Heart right ventricle (tissue), 16 donors: ENCODE results near the gene JAG1. TPM values are rescaled to one million over a fixed set of nuclear protein-coding genes. Genes with fewer than 3 reads are reported as not detected.

ENCODE experiments used
- ATAC-seq, 8 donors: fragments of 200-7000 bp; cut with Tn5 transposase; one replicate each; pipeline ENCODE4 v1.9.1; 2020; ENCODE audit warnings: mild to moderate bottlenecking in 8 of 8, moderate library complexity in 8 of 8, moderate number of reproducible peaks in 1 of 8
- DNase-seq, 2 donors: peaks; one replicate each; pipeline ENCODE4 v3.0.0-alpha.2; 2020
- H3K27ac ChIP-seq, 10 donors: fragments of 200-600 bp; sonication (generic) in 2 of 10; one replicate each; pipeline versions ENCODE4 v1.5.0 to v1.8.0; 2020 to 2022; ENCODE audit warnings: mild to moderate bottlenecking in 3 of 10
- H3K27me3 ChIP-seq, 7 donors: fragments of 200-600 bp; one replicate each; pipeline ENCODE4 v1.8.0; 2021 to 2022; ENCODE audit warnings: mild to moderate bottlenecking in 2 of 7
- H3K36me3 ChIP-seq, 9 donors: fragments of 200-600 bp; sonication (generic) in 1 of 9; one replicate each; pipeline versions ENCODE4 v1.5.0 to v1.8.0; 2020 to 2022; ENCODE audit warnings: mild to moderate bottlenecking in 2 of 9
- H3K4me1 ChIP-seq, 9 donors: fragments of 200-600 bp; sonication (generic) in 1 of 9; one replicate each; pipeline versions ENCODE4 v1.5.0 to v1.8.0; 2020 to 2022; ENCODE audit warnings: mild to moderate bottlenecking in 4 of 9
- H3K4me3 ChIP-seq, 10 donors: fragments of 200-600 bp; sonication (generic) in 2 of 10; one replicate each; pipeline versions ENCODE4 v1.5.0 to v1.8.0; 2020 to 2022; ENCODE audit warnings: mild to moderate bottlenecking in 7 of 10, moderate library complexity in 2 of 10
- H3K9me3 ChIP-seq, 11 donors: fragments of 200-600 bp in 10 of 11; sonication (generic) in 2 of 11; one replicate each; pipeline versions ENCODE4 v1.5.0 to v1.8.0; 2013 to 2022; ENCODE audit warnings: mild to moderate bottlenecking in 2 of 11, control low read depth in 1 of 11, moderate library complexity in 1 of 11
- WGBS, 2 donors: extraction: QIAGEN DNeasy Blood & Tissue Kit; methylation state at CpG; one replicate each; pipeline ENCODE4 v1.1.7; 2013; ENCODE audit warnings: inconsistent platforms in 1 of 2; 5-methylcytosine and 5-hydroxymethylcytosine counted together
- intact Hi-C, 10 donors: fragments of 100-400 bp; cut with DNase I; formaldehyde crosslinking; loops; one replicate each; pipeline versions ENCODE4 v1.11.1 to v1.14.2; 2022
- long read RNA-seq, 3 donors: library from polyadenylated mRNA; unstranded; transcript quantifications; one replicate each; pipeline ENCODE4 v2.0.0, GENCODE V29; 2020 to 2021
- polyA plus RNA-seq, 2 donors: library from polyadenylated mRNA; stranded (reverse); fragments of 200-250 nt; gene quantifications; one replicate each; pipeline ENCODE4 v1.2.3, GENCODE V29; 2013
- total RNA-seq, 10 donors: library from RNA; stranded (reverse); fragmentation: NEBNext Ultra II Directional in 3 of 10; extraction: Animal tissue kit (Norgen Biotek cat#: 25700) in 3 of 10; gene quantifications; one replicate each; pipeline versions ENCODE4 v1.2.1 to v1.2.4, GENCODE V29; 2021 to 2023
- TF ChIP-seq, protein P1 (sequence below), 9 donors: fragments of 200-600 bp; sonication (generic) in 2 of 9; IDR thresholded peaks; one replicate each; pipeline versions ENCODE4 v1.5.0 to v1.8.0; 2021 to 2022; ENCODE audit warnings: antibody characterized with exemption in 9 of 9, mild to moderate bottlenecking in 5 of 9, moderate library complexity in 1 of 9
- donor health status: Arrhythmogenic right ventricular cardiomyopathy.
- donor health status: ischemic (EF 13 %, LVEDD 7.1; RV severe dilation, severe dysfunction).
- donor health status: healthy with polysubstance abuse.
- donor health status: DM: no; HTN: yes; CAD: no.
- donor health status: DM: no; HTN: no; CAD: no.
- donor health status: ischemic (EF 25% LVEDD 6.9; RV normal size, moderate dysfunction).
- donor health status: ischemic (EF 25% LVEDD 5.7; RV mildly dilated, moderate dysfunction).
- donor health status: healthy.
- donor health status: DM: yes; HTN: yes; CAD: no.
- donor health status: Ischemic cardiomyopathy.
- donor health status: ischemic (EF 35%, LVEDD 5.7; RV mildly dilated, moderate dysfunction).
- donor health status: nonischemic (EF 11% LVEDD 7.7; RV severe dilation, severe dysfunction).
- donor health status: DM: yes; HTN: yes; CAD: no.
- donor health status: PGD.
- donor health status: ischemic (EF 29% LVEDD 5.4; RV normal size, mild dysfunction).
- donor health status: nonischemic (EF 23%, LVEDD 6.1; RV moderate dilation, normal function).

Gene JAG1
- total RNA-seq (10 to 100 TPM; 23.0 to 38.2 (median 27.5) TPM), polyA plus RNA-seq (10 to 100 TPM; 11.1 to 17.9 TPM)
- long read RNA-seq, donor 1, full-length matches to known transcripts, result 1 of 58 reads
- long read RNA-seq, donor 1, partial matches to known transcripts, result 53 of 58 reads
- long read RNA-seq, donor 1, other reads (novel, unspliced or antisense), result 4 of 58 reads
- long read RNA-seq, donor 2, partial matches to known transcripts, result 62 of 67 reads
- long read RNA-seq, donor 2, other reads (novel, unspliced or antisense), result 5 of 67 reads
- long read RNA-seq, donor 3, partial matches to known transcripts, result 331 of 362 reads
- long read RNA-seq, donor 3, other reads (novel, unspliced or antisense), result 29 of 362 reads

DNA sequence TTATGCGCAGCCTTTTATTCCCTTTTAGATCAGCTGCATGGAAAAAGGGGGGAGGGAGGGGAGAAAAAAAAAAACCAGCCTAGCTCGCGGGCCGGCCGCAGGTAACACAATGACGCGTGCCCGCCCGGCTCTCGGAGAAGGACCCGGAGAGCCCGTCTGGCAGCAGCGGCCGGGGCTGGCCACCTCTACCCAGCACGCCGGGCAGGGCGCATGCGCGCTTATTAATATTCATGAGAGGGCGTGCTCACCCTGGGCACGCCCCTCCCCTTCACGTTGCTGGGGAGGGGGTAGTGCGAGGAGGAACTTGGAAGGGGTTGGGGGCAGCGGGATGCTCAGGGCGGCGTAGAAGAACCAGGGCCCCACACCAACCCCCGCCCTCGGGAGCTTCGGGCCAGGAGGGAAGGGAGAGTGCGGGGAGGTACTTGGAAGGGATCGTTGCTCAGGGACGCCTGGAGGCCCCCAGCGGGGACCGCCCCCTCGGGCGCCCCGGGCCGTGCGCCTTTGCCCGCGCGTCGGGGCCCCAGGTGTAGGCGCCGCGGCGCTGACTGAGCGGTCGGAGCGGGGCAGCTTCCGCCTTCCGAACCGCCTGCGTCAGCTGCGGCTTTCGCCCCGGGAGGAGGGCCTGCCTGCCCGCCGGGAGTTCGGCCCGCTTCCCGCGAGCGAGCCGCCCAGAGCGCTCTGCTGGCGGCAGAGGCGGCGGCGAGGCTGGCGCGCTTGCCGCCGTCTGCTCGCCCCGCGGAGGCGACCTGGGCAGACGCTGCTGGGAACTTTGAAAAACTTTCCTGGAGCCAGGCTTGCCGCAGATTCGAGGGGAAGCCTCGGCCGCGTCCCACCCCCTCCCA, at the start of gene JAG1:
Gene JAG1, minus strand, starts transcription at position 158 of the 842 bp plus-strand sequence. CDS start 469 bp downstream, outside the sequence.
- Histone ChIP-seq H3K27ac (peak within 1 kb of the TSS; percentile 89 to 100 (median 98)), H3K4me3 (peak within 1 kb of the TSS; percentile 69 to 98 (median 87)), H3K4me1 (peaks cover 2 to 34% (median 19%) of the 10 kb centered on the region in 9 donors), H3K9me3 (no peaks in the 10 kb centered on the region), H3K27me3 (no peaks in the 10 kb centered on the region), H3K36me3 (peaks cover 0 to 15% (median 0%) of the 10 kb centered on the region in 9 donors)
- 0% methylated on average over 83 to 84 of the region's 84 CpGs for WGBS, 2 donors
- TF ChIP-seq, protein P1, sequence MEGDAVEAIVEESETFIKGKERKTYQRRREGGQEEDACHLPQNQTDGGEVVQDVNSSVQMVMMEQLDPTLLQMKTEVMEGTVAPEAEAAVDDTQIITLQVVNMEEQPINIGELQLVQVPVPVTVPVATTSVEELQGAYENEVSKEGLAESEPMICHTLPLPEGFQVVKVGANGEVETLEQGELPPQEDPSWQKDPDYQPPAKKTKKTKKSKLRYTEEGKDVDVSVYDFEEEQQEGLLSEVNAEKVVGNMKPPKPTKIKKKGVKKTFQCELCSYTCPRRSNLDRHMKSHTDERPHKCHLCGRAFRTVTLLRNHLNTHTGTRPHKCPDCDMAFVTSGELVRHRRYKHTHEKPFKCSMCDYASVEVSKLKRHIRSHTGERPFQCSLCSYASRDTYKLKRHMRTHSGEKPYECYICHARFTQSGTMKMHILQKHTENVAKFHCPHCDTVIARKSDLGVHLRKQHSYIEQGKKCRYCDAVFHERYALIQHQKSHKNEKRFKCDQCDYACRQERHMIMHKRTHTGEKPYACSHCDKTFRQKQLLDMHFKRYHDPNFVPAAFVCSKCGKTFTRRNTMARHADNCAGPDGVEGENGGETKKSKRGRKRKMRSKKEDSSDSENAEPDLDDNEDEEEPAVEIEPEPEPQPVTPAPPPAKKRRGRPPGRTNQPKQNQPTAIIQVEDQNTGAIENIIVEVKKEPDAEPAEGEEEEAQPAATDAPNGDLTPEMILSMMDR (IDR thresholded peaks at IDR 0.05), result no peak
- ATAC-seq (peak; percentile 85 to 93 (median 88)), DNase-seq (peak; percentile 95 to 96)
- intact Hi-C loops, result loop anchor here in 8 of 10 donors (1.0 to 10.0 kb wide), 20 partner anchors 68 to 871 kb away; partner anchors contain the start of gene SLX4IP (in 1 of the 8)

GRCh38 chr20:10721976-10722375, 48.2 kb upstream of the JAG1 start:
- TF ChIP-seq, protein P1 (IDR thresholded peaks at IDR 0.05), result no peak
- Histone ChIP-seq H3K4me1 (peaks cover 0 to 39% (median 13%) of the 10 kb centered on the region in 9 donors), H3K9me3 (no peaks in the 10 kb centered on the region), H3K36me3 (no peaks in the 10 kb centered on the region), H3K27ac (peak overlapping the region in 2 of 10 donors; percentile 21 to 67), H3K27me3 (no peaks in the 10 kb centered on the region), H3K4me3 (no peak overlapping the region)
- DNase-seq, result no peak
- no peak for ATAC-seq
- 78 to 84% methylated on average over 3 of the region's 3 CpGs for WGBS, 2 donors
- intact Hi-C loops, result loop anchor here in 1 of 10 donors (5.0 kb wide), 1 partner anchor 45 kb away; no protein-coding TSS in a partner anchor

DNA sequence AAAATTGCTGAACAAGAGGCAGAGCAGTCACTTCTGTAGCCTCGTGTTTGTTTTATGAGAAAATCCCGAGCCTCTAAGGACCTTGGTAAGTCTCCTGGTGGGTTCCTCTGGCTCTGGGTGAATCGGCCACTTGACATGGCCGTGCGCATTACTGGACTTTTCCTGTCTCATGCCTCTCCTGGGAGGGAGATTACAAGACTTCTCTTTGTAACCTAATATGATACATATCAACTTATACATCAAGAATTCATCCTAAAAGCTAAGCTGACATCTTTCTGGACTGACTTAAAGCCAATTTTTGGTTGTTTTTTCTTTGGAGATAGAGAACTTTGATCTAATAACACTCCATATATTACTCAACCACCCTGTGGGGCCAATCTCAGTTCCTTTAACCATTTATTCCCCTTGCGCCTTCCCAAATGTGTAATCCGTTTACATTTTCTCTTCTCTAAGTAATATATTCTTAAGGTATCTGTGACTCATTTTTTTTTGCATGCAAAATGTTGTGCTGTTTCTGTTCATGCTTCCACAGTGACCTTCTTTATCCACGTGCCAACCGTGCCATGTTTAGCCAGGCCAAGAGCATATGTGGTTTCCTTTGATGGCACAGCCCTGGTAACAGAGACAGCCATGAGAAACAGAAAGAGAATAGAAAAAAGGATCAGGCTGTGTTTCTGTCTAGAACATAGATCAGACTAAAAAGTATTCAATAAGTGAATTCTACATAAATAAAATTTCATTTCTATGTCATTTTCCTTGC, 47.5 kb upstream of the JAG1 start:
- intact Hi-C loops, result loop anchor here in 1 of 10 donors (5.0 kb wide), 1 partner anchor 44 kb away; no protein-coding TSS in a partner anchor
- Histone ChIP-seq H3K4me1 (peaks cover 0 to 46% (median 18%) of the 10 kb centered on the region in 9 donors), H3K4me3 (no peak overlapping the region), H3K27ac (peak overlapping the region in 8 of 10 donors; percentile 12 to 72 (median 40)), H3K36me3 (no peaks in the 10 kb centered on the region), H3K9me3 (no peaks in the 10 kb centered on the region), H3K27me3 (no peaks in the 10 kb centered on the region)
- ATAC-seq, result peak in 1 of 8 donors; percentile 37
- TF ChIP-seq, protein P1 (IDR thresholded peaks at IDR 0.05), result no peak
- 71 to 84% methylated on average over 9 of the region's 9 CpGs for WGBS, 2 donors
- no peak for DNase-seq
